GM19240 (cell line): ENCODE data around the gene CFAP20DC.
"Not testable (repeated sequence)": the region's sequence is repeated elsewhere in the genome, so short reads cannot be mapped to it uniquely, and the experiment has no call there.

Source experiments
- DNase-seq: peaks from one replicate; pipeline ENCODE4 v3.0.0; 2011; ENCODE audit warnings: low spot score; ENCODE audit not compliant: insufficient read length

CFAP20DC gene

DNA sequence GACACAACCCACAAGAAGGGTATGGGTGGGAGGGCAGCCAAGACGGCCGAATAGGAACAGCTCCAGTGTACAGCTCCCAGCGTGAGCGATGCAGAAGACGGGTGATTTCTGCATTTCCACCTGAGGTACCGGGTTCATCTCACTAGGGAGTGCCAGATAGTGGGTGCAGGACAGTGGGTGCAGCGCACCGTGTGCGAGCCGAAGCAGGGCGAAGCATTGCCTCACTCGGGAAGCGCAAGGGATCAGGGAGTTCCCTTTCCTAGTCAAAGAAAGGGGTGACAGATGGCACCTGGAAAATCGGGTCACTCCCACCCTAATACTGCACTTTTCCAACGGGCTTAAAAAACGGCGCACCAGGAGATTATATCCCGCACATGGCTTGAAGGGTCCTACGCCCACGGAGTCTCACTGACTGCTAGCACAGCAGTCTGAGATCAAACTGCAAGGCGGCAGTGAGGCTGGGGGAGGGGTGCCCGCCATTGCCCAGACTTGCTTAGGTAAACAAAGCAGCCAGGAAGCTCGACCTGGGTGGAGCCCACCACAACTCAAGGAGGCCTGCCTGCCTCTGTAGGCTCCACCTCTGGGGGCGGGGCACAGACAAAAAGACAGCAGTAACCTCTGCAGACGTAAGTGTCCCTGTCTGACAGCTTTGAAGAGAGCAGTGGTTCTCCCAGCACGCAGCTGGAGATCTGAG lies 243.1 kb downstream of the CFAP20DC start:
- not testable (repeated sequence) for DNase-seq

DNA sequence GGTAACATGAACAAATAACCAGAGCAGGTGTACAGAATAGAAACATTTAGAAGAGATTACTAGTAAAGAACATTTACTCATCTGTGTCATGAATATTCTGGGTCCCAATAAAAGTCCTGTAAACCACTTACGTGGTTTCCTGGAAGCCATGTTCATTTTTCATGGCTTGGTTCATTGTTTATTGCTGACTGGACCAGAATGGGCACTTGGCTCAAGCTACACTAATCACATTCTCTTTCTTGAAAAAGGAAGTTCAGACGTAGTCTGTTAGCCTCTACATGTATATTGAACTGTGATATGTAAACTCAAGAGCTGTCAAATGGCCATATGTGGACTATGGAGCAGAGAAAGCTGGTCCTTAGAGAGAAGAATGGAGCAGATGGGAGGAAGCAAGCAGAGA lies 244.9 kb downstream of the CFAP20DC start:
- no peak for DNase-seq

DNA sequence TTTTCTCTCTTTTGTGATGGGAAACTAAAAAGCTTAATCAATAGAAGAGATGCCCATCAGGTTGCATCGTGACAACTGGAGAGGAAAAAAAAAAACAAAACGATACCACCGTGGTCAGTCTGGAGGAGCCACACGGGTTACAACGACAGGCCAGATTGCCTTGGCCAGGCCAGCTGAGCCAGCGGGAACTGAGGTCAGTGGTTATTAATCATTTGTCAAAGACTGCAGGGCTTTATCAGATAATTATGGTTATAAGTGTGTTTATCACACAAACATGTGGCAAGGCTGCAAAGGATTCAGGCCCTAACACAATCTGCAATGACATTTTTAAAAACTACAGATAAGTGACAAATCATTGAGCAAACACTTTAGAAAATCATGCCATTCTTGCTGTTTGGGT lies 248.3 kb downstream of the CFAP20DC start:
- no peak for DNase-seq

DNA sequence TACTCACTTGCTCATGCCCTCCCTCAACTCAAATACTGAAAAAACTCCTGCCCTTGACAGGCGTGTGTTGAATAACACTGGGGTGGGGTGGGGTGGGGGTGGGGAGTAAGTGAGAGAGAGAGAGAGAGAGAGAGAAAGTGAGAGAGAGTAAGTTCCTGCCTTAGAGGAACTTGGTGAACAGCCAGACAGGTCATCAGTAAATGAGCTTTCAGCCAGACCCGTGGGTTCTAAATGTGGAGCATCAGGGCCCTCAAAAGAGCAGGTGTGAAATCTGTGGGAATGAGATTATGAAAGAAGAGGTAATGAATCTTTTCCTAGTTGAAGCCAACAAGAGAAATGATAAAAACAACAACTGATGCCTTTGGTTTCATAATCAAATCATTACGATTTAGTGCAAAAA lies 248.9 kb downstream of the CFAP20DC start:
- no peak for DNase-seq

DNA sequence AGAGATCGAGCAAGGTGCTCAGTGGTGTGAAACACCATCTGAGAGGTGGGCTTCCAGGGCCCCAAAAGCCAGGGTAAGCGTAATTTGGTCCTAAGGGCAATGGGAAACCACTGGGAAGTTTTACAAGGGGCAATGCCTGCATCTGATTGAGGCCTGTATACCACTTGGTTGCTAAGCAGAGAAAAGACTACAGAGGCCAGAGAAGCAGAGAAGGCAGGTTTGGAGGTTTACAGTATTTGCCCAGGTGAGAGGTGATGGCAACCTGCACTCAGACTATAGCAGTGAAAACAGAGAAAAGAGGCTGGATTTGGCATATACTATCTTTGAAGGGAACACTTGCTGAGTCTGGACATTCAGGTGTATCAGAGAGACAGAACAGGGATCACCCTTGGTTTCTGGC lies 249.8 kb downstream of the CFAP20DC start:
- no peak for DNase-seq

DNA sequence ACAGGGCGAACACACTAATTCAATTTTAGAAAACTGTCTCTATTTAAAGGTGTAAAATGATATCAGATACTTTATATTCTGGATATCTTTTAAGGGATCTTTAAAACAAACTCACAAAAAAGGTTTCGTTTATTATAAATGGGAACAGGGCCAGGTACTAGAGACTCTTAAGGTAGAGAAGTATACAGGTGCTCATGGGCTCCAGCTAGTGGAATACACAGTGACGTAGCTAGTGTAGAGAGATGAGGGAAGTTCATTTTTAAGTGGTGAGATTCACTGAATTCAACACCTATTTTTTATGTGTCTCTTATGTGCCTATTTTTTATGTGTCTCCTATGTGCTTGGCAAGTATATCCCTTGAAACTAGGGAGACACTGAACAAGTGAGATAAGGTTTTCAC lies 250.6 kb downstream of the CFAP20DC start:
- DNase-seq: no peak

DNA sequence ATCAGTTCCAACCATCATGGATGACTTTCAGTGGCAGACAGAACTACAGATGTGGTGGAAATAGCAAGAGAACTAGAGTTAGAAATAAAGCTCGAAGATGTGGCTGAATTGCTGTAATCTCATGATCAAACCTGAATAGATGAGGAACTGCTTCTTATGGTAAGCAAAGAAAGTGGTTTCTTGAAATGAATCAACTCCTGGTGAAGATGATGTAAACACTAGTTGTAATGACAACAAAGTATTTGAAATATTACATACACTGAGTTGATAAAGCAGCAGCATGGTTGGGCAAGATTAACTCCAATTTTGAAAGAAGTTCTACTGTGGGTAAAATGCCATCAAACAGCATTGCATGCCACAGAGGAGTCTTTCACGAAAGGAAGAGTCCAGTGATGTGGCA lies 251.5 kb downstream of the CFAP20DC start:
- no peak for DNase-seq

DNA sequence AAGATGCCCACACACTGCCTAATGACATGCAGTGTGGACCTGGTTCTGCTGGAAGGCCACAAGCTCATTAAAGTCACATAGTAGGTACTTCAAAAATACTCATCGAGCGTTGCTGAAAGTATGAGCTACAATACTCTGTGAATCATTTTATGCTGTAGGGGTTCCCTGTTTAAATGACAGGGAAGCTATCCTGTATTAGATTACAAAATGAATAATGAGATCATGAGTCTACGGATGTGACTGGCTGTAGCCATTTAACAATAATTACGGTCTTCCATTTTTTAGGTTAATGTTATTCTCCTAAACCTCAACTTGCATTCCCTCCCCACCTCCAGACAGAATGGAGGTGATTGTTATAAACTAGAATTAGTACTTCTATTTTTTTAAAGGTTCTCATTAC lies 255.1 kb downstream of the CFAP20DC start:
- no peak for DNase-seq

DNA sequence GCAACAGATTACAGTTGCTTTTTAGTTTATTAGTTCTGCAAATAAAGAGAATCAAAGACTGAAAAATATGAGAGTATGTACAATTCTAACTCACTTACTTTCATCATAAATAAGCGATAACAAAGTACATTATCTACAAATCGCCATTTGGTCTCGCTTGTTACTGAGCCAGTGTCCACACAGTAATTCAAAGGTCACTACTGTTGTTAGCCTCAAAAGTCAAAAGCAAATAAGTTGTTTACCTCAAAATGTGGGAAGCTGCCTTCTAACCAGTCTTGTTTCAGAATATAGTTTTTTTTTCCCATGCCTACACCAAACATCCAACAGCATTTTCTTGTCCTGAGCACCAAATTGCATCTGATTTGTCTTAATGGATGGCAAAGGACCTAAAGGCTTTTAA lies 255.9 kb downstream of the CFAP20DC start:
- no peak for DNase-seq

DNA sequence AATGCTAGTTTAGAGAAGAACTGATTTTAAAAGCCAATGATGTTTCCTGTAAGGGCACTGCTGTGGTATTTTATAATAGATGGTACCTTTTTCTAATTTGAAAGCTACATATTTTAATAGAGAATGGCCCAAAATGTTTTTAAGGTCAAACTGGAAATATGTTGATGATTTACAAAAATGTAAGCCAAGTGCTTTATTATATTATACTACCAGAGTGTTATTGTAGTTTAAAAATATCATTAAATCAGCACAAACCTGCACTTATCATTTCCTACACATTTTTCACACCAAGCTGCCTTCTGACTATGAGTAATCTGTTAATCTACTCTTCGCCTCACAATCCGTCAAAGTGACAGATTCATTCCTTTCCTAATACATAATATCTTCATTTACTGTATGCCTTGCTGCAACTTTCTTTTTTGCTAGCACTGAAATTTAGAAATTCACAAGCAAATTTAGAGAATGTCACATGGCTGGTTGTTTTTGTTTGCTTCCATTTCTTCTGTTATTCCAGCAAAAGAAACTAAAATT lies 256.8 kb downstream of the CFAP20DC start:
- no peak for DNase-seq

DNA sequence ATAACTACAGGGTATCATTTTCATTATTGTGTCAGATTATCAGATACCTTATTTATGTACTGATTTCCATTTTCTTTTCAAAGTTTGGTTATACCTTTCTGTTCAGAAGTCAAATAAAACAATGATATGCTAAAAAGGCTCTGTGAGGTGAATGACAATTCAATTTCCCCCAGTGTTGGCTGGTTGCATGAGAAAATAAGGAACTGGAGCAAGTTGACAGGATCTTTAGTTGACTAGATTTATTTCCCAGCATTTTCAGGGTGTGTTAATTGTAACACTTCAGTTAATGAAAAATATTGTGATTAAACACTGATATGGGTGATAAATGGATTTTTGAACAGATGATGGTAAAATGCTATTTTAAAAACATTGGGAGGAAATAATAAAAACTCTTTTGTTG lies 260.4 kb downstream of the CFAP20DC start:
- no peak for DNase-seq

DNA sequence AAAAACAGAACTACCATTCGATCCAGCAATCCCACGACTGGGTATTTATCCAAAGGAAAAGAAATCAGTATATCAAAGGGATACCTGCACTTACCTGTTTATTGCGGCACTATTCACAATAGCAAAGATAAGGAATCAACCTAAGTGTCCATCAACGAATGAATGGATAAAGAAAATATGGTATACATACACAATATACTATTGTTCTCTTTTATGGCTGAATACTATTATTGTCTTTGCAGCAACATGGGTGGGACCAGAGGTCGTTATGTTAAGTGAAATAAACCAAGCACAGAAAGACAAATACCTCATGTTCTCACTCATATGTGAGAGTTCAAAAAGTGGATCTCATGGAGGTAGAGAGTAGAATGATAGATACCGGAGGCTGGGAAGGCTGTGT lies 264.9 kb downstream of the CFAP20DC start:
- no peak for DNase-seq

DNA sequence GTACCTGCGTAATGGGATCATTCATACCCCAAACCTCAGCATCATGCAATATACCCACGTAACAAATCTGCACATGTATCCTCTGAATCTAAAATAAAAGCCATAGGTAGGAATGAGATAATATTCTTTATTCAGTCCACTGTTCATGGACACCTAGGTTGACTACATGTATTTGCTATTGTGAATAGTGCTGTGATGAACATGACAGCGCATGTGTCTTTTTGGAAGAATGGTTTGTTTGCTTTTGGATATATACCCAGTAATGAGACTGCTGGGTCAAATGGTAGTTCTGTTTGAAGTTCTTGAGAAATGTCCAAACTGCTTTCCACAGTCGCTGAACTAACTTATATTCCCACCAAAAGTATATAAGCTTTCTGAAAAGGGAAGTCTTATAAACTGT lies 265.4 kb downstream of the CFAP20DC start:
- no peak for DNase-seq

DNA sequence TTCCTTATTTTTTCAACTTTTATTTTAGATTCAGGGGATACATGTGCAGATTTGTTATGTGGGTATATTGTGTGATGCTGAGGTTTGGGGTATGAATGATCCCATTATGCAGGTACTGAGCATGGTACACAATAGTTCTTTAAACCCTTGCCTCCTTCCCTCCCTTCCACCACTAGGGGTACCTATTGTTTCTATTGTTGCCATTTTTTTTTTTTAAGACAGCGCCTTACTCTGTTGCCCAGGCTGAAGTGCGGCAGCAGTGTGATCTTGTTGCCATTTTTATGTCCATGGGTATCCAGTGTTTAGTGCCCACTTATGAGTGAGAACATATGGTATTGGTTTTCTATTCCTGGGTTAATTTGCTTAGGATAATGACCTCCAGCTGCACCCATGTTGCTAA lies 266.0 kb downstream of the CFAP20DC start:
- DNase-seq: no peak

DNA sequence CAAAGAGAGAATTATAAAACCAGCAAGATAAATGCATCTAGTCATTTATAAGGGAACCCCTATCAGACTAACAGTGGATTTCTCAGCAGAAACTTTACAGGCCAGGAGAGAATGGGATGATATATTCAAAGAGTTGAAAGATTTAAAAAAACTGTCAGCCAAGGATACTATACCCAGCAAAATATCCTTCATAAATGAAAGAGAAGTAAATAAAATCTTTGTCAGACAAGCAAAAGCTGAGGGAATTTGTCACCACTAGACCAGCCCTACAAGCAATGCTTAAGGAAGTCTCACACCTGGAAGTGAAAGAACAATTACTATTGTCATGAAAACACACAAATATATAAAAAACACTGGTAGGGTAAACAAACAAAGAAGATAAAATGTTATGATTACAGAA lies 269.9 kb downstream of the CFAP20DC start:
- no peak for DNase-seq

DNA sequence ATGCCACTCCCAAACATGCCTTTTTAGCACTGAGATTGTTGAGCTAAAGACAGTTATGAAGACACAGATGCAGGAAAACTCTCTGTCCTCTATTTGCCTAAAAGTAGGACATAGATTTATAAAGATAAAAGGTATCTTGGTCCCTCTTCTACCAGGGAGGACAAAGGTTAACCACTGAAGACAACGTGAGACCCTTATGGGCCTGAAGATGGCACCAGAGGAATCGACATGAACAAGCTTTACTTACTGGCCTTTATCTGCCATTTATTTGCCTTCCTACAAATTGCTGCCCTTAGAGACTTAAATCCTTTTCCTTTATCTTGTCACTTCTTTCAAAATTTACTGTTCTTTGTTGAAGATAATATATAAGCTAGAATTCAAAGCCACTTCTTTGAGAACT lies 273.6 kb downstream of the CFAP20DC start:
- DNase-seq: no peak

DNA sequence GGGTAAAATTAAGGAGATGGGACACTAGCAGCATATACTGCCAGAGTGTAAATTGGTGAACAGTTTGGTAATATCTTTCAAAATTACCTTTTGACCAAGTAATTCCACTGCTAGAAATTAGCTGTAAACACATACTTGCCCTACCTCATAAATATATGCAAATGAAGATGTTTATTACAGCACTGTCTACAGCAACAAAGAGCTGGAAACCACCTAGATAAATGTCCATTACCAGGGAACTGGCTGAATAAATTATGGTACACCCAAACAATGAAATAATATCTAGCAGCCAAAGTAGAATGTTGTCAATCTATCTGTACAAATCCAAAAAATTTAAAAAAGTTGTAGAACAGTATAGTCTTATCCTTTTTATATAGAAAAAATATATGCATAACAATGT lies 277.4 kb downstream of the CFAP20DC start:
- no peak for DNase-seq

DNA sequence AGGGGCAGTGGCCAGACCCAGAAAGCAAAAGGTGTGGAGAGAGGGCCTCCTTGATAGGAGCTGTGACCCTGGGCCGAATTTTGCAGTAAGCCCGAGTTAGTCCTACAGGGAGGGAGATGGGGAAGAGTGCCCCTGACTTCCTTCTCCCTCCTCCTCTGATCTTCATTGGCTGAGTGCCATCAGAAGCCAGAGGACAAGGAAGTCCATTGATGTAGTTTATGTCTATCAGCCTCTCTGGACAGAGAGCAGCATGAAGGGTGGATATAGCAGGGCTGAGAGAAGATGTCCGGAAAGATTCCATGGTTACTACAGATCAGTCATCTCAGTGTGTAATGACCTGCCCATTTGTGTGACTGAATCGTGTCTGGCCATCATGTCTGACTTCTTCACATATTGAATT lies 280.8 kb downstream of the CFAP20DC start:
- no peak for DNase-seq

DNA sequence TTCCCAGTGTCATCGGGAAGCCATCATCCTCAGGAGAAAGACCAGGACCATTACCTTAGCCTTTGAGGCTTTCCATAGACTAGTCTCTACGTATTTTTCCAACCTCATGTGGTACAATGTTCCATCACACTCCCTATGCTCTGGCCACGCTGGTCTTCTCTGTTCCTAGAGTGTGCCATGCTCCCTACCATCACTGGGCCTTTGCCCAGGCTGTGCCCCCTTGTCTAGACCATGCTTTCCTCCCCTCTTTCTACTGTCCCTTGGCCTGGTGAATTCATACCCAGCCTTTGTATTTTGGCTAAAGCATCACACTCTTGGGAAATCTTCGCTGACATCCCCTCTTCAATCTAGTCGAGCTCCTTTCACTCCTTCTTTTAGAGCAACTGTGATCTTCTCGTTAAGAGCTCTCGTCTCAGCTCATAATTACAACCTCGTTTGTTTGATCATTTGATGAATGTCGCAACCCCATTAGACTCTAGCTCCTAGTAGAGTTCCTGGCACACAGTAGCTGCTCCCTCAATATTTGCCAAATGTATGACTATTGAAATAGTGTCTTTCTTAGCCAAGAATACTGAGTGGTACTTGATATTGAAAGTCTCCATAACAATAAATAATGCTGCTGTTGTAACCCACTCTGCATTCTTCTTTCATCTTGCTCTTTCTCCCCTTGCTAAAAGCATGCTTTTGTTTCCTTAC lies 283.1 kb downstream of the CFAP20DC start:
- DNase-seq: no peak

DNA sequence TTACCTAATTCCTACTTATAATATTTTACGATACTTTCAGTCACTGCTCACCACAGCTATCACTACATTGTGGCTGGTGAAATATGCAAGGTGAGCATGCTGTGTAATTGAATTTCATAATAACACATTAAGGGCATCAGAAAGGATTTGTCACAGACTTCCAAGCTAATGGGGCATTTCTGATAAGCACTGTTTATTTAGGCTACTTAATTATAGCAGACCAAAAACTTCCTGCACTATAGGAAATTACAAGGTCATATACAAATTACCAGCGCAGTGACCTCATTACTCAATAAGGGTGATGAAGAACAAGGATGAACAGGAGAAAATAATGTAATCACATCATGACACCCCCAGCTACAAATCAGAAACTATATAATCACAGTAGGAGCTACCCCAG lies 294.7 kb downstream of the CFAP20DC start:
- no peak for DNase-seq

DNA sequence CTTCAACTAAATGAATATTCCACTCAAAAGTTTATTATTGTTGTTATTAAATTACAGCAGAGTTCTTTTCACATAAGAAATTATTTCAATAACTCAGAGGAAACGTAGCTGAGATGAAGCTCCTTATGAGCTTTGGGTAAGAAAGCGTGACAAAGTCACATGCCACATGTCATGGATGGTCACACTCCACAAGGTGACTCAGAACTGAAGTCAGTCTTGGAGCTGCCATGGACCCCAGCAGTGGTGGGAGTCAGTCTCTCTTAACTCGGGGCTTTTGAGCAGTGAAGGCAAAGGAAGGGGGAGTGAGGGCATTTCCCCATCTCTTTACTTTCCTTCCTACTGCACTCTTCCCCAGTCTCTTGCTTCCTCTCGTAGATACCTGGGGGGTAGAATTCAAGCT lies 295.8 kb downstream of the CFAP20DC start:
- no peak for DNase-seq

DNA sequence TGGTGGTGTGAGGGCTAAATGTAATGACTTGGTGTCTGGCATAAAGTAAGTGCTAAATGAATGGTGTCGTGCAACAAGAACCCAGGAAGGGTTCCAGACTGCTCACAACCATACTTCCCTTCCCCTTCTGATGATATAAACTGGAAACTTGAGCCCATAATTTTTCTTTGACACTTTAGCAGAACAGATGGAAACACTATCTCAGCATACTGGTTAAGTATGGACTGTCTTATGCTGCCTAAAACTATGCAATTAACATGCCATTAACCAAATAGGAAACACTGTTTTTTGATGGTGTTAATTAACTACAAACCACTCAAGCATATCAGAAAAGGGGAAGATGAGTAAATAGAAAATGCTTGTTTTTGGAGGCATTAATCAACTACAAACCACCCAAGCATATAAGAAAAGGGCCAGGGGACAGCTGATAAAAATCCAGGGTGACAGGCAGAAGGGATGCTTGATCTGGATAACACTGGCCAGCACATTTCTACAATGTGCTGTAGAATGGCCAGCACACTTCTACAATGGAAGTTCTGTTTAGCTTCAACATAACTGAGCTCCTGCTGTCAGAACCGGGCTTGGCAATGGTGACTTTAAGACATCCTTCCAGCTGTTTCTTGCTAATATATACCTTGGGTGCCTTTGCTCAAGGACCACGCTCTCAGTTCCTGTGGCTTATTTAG lies 297.8 kb downstream of the CFAP20DC start:
- DNase-seq: no peak

DNA sequence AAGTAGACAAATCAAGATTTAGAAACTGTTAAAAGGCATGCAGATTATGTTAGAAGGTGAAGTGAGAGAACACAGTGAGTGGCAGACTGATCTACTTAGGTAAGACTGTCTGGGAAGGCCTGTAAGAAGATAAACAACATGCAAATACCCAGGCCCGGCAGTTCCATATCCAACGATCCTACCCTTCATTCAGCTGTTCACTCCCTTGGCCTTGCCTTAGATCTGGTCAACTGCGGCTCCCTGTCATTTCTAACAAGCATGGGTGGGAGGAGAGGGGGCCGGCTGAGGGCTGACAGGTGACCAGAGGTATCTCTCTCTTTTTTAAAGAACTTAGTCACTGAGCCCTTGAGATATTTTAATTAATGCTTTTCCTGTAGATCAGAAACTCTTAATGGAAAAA lies 298.6 kb downstream of the CFAP20DC start:
- no peak for DNase-seq
